Activated T-helper 9 cell treated with anti-CD3 and anti-CD28 coated beads, Interleukin-2, amount 50 U/mL, for 16 hours (primary cell): ENCODE measurements around the gene ATXN7L3B.

Experiments used
- DNase-seq: peaks from one replicate; pipeline ENCODE4 v3.0.0-alpha.2; 2020; ENCODE audit warnings: low read depth

Gene ATXN7L3B

GRCh38 chr12:74551291-74551690 lies 13.7 kb downstream of the ATXN7L3B start:
- no peak for DNase-seq

GRCh38 chr12:74552201-74552600 lies 14.6 kb downstream of the ATXN7L3B start:
- no peak for DNase-seq

- DNase-seq, result no peak
Measured at GRCh38 chr12:74559728-74560127, 22.1 kb downstream of the ATXN7L3B start.

GRCh38 chr12:74563927-74564326 lies 26.3 kb downstream of the ATXN7L3B start:
- no peak for DNase-seq

- no peak for DNase-seq
Measured at GRCh38 chr12:74578486-74578885, 40.9 kb downstream of the ATXN7L3B start.

- DNase-seq, result no peak
Measured at GRCh38 chr12:74579446-74579845, 41.8 kb downstream of the ATXN7L3B start.

- no peak for DNase-seq
Measured at GRCh38 chr12:74579981-74580380, 42.3 kb downstream of the ATXN7L3B start.

GRCh38 chr12:74581439-74581838 lies 43.8 kb downstream of the ATXN7L3B start:
- DNase-seq, result no peak

- DNase-seq, result no peak
Measured at GRCh38 chr12:74584483-74585062, 46.9 kb downstream of the ATXN7L3B start.

GRCh38 chr12:74586251-74586650 lies 48.6 kb downstream of the ATXN7L3B start:
- no peak for DNase-seq
